Endothelial cell of hepatic sinusoid (primary cell): Measurements from ENCODE around the gene RPS17.
"Not testable (repeated sequence)": the region's sequence is repeated elsewhere in the genome, so short reads cannot be mapped to it uniquely, and the experiment has no call there.

Experiments
- in situ Hi-C: cut with HindIII; loops from 2 replicates; pipeline ENCODE4 v1.10.0; 2017; ENCODE audit warnings: low sequenced_read_pairs

The RPS17 gene

DNA sequence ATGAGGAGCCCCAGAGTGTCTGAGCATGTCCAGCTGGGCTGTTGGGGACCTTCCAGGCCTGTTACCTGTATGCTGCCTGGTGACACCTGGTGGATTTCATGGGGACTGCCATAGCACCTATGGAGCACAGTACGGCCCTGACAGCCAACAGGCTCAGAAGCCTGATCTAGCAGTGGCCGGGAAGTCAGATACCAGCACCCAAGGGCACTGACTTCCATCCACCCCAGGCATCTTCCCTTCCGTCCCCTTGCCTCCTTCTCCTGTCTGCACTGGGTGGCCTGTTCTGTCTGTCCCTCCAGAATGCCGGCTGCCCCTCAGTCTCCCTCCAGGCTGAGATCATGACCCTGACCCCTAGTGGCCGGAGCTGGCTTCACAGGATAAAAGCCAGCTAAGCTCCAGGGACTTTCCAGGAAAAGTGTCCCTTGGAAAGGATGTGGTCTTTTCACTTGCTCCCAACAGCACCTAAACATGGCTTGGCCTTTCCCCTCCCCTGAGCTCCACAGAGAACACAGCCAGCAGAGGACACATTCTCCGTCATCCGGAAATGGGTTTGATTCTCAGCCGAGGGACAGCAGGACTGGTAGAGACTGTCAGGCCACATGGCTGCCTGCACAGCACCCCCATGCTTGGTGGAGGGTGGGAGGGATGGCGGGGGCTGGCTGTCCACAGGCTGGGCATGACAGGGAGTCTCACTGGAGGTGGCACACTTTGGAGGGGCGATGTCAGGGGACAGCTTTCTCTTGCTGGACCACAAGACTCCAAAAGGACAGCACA is 9.5 kb downstream of the RPS17 start:
- in situ Hi-C loops = loop anchor here (25.0 kb wide), 5 partner anchors 157 to 832 kb away; partner anchors contain the start of gene MEX3B

DNA sequence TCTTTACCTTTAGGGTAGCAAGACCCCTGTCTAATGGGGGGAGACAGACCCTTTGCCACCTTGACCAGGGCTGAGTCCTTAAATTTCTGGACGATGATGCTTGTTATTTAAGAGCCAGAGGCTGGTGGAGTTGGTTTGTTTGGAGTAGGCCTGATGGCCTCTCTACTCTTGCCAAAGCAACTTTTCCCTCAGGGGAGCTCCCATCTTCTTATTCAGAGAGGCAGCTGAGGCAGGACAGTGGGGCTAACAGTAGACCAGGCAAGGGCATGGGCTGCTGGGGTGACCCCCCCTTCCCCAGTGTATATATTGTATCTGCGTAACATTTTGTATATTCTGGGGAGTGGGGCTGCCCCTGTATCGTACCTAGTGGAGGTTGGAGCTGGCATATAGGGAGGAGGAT is 10.3 kb downstream of the RPS17 start:
- in situ Hi-C loops = loop anchor here (25.0 kb wide), 5 partner anchors 157 to 832 kb away; partner anchors contain the start of gene MEX3B

DNA sequence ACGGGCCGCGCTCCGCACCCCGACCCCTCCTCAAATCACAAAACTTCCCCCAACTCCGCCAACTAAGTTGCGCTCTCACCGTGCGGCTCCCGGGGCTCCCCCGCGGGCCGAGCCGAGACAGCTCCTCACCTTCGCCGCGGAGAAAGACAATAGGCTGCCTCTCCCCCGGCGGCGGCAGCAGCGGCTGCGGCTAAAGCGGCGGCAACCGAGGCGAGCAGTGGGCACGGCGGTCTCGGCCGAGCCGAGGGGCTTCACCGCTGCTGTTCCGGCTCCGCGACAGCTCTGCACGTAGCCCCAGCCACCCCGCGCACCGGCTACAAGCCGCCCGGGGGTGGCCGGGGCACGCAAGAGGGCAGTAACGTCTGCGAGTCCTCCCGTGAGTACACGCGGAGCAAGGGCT is 26.7 kb downstream of the RPS17 start:
- in situ Hi-C loops = not testable (repeated sequence)

DNA sequence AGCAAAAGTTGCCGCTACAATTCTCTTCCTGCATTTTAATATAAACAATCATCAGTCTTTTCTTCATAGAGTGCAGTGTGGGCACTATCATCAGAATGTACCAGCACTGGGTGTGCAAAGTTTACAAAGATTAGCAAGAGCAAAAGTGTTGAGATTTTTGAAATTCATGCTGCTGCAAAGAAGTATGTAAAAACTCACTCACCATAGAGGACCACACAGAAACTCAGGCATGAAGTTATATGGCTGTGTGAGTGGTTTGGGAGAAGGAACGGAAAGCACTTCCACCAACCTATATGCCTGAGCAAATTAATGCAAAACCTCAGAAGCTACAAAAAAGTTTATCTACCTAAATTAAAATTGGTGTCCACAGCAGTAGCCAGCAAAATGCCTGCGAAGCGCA is 32.6 kb downstream of the RPS17 start:
- in situ Hi-C loops = not testable (repeated sequence)

DNA sequence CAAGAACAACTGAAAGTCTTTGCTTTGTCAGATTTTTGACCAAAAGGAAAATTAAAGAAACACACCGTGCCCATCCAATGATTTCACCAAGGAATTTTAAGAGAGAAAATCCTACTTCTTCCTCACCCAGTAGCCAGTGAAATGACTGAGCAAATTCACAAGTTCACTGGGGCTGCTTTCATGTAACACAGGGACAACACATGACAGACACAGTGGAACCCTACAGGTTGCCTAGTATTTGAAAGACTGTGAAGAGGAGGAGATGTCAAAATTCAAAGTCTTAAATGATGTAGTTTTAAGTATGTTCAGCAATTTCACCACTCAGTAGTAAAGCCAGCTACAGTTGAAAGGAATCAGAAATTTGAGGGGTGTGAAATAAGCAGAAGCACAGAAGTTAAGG is 33.2 kb downstream of the RPS17 start:
- in situ Hi-C loops = not testable (repeated sequence)

DNA sequence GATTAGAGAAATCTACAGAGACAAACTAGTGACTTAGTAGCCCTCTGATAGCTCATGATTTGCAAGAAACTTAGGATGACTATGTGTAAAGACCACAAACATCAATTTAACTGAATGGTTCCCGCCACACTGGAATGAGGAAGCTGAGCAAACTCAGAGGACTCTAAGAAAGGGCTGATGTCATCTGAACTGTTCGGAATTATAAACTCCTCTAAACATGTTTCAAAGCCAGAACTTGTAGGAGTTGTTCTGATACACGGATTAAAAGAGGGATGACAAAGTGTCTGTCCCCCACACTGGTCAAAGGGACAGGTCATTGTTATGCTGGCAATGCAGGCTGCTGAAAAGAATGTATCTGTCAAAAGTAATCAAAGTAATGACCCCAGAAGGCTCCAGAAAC is 34.4 kb downstream of the RPS17 start:
- in situ Hi-C loops = not testable (repeated sequence)

DNA sequence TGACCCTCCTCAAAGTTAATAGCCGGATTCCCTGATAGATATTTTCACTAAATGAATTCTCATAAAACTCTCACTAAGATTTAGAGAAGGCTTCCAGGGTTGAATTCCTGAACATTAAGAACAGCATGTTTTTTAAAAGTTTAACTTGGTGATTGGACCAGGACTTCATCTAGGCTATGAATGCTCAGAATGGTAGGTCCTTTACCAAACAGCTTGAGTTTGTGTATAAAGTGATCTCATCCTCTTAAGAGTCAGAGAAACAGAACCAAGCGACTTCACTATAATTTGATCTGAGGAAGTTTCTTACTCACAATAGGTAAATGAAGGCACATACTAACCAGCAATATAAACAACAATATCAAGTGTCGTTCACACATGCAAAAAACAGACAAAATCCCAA is 36.2 kb downstream of the RPS17 start:
- in situ Hi-C loops = not testable (repeated sequence)

DNA sequence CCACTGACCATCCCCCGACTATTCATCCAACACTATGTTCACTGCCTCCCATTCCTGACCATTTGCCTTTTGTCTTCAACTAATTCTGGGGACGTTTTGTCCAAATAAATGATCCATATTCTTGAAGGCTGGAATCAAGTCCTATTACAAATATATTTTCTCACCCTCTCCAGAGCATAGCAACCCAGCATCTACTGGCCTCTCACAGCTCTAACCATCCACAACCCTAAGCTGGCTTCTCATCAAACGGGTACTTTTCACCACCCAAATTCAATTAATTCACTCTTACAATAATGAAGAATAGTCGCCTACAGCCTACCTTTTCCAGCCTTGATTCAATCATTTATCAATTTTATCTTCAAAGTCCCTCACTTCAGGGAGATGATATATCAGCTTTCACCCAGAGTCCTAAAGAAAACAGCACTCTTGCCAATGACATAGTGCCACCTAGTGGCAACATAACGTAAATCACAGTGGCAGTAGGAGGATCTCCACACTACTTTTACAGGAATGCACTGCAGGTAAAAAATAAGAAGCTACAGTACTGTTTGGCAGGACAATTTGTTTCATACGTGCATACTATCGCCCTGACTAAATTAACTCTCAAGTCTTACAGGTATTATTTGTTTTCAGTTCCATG is 37.4 kb downstream of the RPS17 start:
- in situ Hi-C loops = not testable (repeated sequence)

DNA sequence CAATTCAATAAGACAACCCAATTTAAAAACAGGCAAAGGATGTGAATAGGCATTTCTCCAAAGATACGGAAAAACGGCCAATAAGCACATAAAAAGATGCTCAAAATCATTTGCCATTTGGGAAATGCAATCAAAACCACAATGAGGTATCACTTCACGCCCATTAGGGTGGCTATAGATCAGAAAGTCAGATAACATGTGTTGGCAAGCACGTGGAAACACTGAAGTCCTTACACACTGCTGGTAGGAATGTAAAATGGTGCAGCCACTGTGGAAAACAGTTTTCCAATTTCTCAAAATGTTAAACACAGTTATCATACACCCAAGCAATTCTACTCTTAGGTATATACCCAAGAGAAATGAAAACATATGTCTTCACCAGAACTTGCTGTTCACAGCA is 39.5 kb downstream of the RPS17 start:
- in situ Hi-C loops = not testable (repeated sequence)

DNA sequence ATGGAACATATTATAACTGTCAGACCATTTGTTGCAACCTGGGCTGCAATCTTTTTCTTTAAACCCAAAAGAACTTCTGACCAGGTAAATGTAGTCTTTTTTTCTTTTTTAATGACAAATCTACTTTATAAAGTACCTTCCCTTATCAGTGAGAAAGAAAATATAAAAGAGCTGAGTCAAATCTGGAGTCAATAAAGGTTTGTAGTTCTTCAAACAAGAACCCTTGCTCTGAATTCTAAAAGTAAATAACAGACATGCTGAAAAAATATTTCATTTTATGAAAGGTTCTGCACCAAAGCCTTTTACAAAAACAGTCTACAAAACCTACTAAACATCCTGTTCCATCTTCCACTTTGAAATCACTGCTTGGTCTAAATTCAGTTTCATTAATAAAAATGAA is 42.3 kb downstream of the RPS17 start:
- in situ Hi-C loops = not testable (repeated sequence)

DNA sequence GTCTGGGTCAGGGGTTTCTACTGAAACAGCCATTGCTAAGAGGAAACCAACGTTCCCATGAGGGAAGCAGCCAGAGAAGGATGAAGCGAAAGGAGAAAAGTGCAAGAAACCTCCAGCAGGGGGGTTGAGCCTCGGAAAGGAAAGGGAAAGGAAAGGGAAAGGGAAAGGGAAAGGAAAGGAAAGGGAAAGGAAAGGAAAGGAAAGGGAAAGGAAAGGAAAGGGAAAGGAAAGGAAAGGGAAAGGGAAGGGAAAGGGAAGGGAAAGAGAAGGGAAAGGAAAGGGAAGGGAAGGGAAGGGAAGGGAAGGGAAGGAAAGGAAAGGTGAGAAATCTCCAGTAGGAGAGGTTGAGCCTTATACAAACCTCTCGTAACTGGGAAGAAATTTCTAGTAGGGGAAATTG is 52.0 kb downstream of the RPS17 start:
- in situ Hi-C loops = not testable (repeated sequence)

DNA sequence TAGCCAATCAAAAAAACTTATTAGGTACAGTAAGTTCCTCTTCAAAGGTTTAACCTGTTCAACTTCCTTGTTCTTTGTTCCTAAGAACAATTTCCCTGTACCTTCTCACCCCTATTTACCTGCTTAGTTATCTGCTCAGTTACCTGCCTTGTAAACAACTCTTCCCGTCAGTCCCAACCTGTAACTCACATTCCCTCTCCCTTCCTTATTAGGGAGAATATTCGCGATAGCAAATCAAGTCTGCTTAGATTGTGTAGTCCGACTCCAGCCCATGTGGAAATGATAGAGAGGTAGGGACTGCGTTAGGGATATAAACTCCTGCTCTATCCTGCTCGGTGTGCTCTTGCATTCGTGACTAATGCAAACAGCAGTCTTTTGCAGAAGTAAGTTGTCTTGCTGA is 53.2 kb downstream of the RPS17 start:
- in situ Hi-C loops = not testable (repeated sequence)
